GM08714 (cell line): ENCODE results near the gene ISG20L2.

Experiments used
- H3K4me3 ChIP-seq: fragments of 200-500 bp; sonication (Bioruptor generic); 2 replicates; pipeline ENCODE4 v1.5.1; 2014; ENCODE audit warnings: mild to moderate bottlenecking, low read length, inconsistent platforms
- ZNF274 ChIP-seq: IDR thresholded peaks from 2 replicates; pipeline ENCODE4 v1.6.1; 2012; ENCODE audit warnings: mild to moderate bottlenecking, low read depth, low read length

The ISG20L2 gene

GRCh38 chr1:156709757-156710489 lies 18.6 kb downstream of the ISG20L2 start:
- no peak for TF ChIP-seq ZNF274
- H3K4me3 ChIP-seq: no peak overlapping the region

GRCh38 chr1:156709031-156709430 lies 19.5 kb downstream of the ISG20L2 start:
- no peak for TF ChIP-seq ZNF274
- H3K4me3 ChIP-seq: no peak overlapping the region

- H3K4me3 ChIP-seq: no peak overlapping the region
Observed at GRCh38 chr1:156708218-156708661, 20.3 kb downstream of the ISG20L2 start.

GRCh38 chr1:156707417-156708217 lies 20.9 kb downstream of the ISG20L2 start:
- TF ChIP-seq ZNF274: no peak
- no peak overlapping the region for H3K4me3 ChIP-seq

More at GRCh38 chr1:156708218-156708661, 20.3 kb downstream of the ISG20L2 start:
- no peak for TF ChIP-seq ZNF274

GRCh38 chr1:156706657-156707416 lies 21.7 kb downstream of the ISG20L2 start:
- H3K4me3 ChIP-seq: peak overlapping the region; percentile 6; the same call in 1 of the 2 replicates
- no peak for TF ChIP-seq ZNF274

GRCh38 chr1:156705918-156706656 lies 22.5 kb downstream of the ISG20L2 start:
- no peak for TF ChIP-seq ZNF274
- H3K4me3 ChIP-seq: peak overlapping the region; percentile 6; the same call in 1 of the 2 replicates

- TF ChIP-seq ZNF274: no peak
- peak within 1 kb of the TSS; percentile 6; the same call in 1 of the 2 replicates for H3K4me3 ChIP-seq
Observed at GRCh38 chr1:156705321-156705917, 23.1 kb downstream of the ISG20L2 start, which contains the start of gene CRABP2. CRABP2 (minus strand) TSS chr1:156705583; CDS start chr1:156705446, 137 bp downstream.

GRCh38 chr1:156704930-156705320 lies 23.6 kb downstream of the ISG20L2 start:
- no peak overlapping the region for H3K4me3 ChIP-seq
- no peak for TF ChIP-seq ZNF274

GRCh38 chr1:156704166-156704711 lies 24.3 kb downstream of the ISG20L2 start:
- H3K4me3 ChIP-seq: no peak overlapping the region

GRCh38 chr1:156703741-156704140 lies 24.8 kb downstream of the ISG20L2 start:
- TF ChIP-seq ZNF274: no peak
- no peak overlapping the region for H3K4me3 ChIP-seq

More at GRCh38 chr1:156704166-156704711, 24.3 kb downstream of the ISG20L2 start:
- no peak for TF ChIP-seq ZNF274

GRCh38 chr1:156703336-156703735 lies 25.2 kb downstream of the ISG20L2 start:
- no peak overlapping the region for H3K4me3 ChIP-seq

GRCh38 chr1:156700736-156701531 lies 27.6 kb downstream of the ISG20L2 start:
- no peak overlapping the region for H3K4me3 ChIP-seq
- no peak for TF ChIP-seq ZNF274

More at GRCh38 chr1:156703336-156703735, 25.2 kb downstream of the ISG20L2 start:
- no peak for TF ChIP-seq ZNF274

GRCh38 chr1:156698995-156699394 lies 29.6 kb downstream of the ISG20L2 start:
- no peak overlapping the region for H3K4me3 ChIP-seq
- no peak for TF ChIP-seq ZNF274
